Smooth muscle cell (in vitro differentiated cells): ENCODE results near the gene KRT7. TPM values are rescaled to one million over a fixed set of nuclear protein-coding genes. Genes with fewer than 3 reads are reported as not detected.

Experiments used
- DNase-seq: peaks from one replicate; lab custom pipeline; 2025; ENCODE audit not compliant: unreplicated experiment; lab: John Stamatoyannopoulos, UW
- H2AFZ ChIP-seq: fragments of 200-600 bp; sonication (generic); 2 replicates; pipeline ENCODE4 v1.6.0; 2016; ENCODE audit warnings: antibody characterized with exemption, low read depth, mild to moderate bottlenecking
- H3F3A ChIP-seq: fragments of 200-600 bp; sonication (generic); 2 replicates; pipeline ENCODE4 v1.6.0; 2017; ENCODE audit warnings: antibody characterized with exemption, low read depth
- H3K27ac ChIP-seq: fragments of 200-600 bp; sonication (generic); 2 replicates; pipeline ENCODE4 v1.5.1; 2016; ENCODE audit warnings: low read depth, mild to moderate bottlenecking
- H3K27me3 ChIP-seq: fragments of 200-600 bp; sonication (generic); 2 replicates; pipeline ENCODE4 v1.6.1; 2016; ENCODE audit warnings: low read depth, mild to moderate bottlenecking
- H3K36me3 ChIP-seq: fragments of 200-600 bp; sonication (generic); 2 replicates; pipeline ENCODE4 v1.5.1; 2016; ENCODE audit warnings: low read depth
- H3K4me1 ChIP-seq: fragments of 200-600 bp; sonication (generic); 2 replicates; pipeline ENCODE4 v1.5.1; 2016; ENCODE audit warnings: low read depth
- H3K4me2 ChIP-seq: fragments of 200-600 bp; sonication (generic); 2 replicates; pipeline ENCODE4 v1.6.0; 2016; ENCODE audit warnings: mild to moderate bottlenecking
- H3K4me3 ChIP-seq: fragments of 200-600 bp; sonication (generic); 2 replicates; pipeline ENCODE4 v1.5.1; 2016; ENCODE audit warnings: mild to moderate bottlenecking
- H3K79me2 ChIP-seq: fragments of 200-600 bp; sonication (generic); 2 replicates; pipeline ENCODE4 v1.6.0; 2016; ENCODE audit warnings: low read depth, mild to moderate bottlenecking
- H3K9ac ChIP-seq: fragments of 200-600 bp; sonication (generic); 2 replicates; pipeline ENCODE4 v1.6.0; 2016; ENCODE audit warnings: low read depth
- H3K9me3 ChIP-seq: fragments of 200-600 bp; sonication (generic); replicated peaks from 2 replicates; pipeline ENCODE4 v1.5.1; 2016; ENCODE audit warnings: low read depth
- H4K20me1 ChIP-seq: fragments of 200-600 bp; sonication (generic); 2 replicates; pipeline ENCODE4 v1.6.0; 2016; ENCODE audit warnings: low read depth
- WGBS: methylation state at CpG from one replicate; pipeline ENCODE4 v1.1.7; 2016; ENCODE audit warnings: low lambda C conversion rate; 5-methylcytosine and 5-hydroxymethylcytosine counted together
- polyA plus RNA-seq: library from polyadenylated mRNA; unstranded; fragments of >200 nt; fragmentation: Nextera tagmentation; extraction: Ambion mirVana; gene quantifications from 2 replicates; pipeline ENCODE4 v1.2.1, GENCODE V29; 2016
- total RNA-seq: library from RNA; depleted of rRNA; stranded (reverse); fragments of >200 nt; gene quantifications from 2 replicates; pipeline ENCODE4 v1.2.3, GENCODE V29; 2014
- TF ChIP-seq, protein P1 (sequence below): fragments of 200-600 bp; sonication (generic); IDR thresholded peaks from 2 replicates; pipeline ENCODE4 v1.5.1; 2017; ENCODE audit warnings: borderline replicate concordance, mild to moderate bottlenecking, antibody characterized with exemption; ENCODE audit not compliant: insufficient read depth, poor library complexity, severe bottlenecking

Gene KRT7
- total and polyA plus RNA-seq, 2 experiments from 2014 or later = 190 to 214 TPM

DNA sequence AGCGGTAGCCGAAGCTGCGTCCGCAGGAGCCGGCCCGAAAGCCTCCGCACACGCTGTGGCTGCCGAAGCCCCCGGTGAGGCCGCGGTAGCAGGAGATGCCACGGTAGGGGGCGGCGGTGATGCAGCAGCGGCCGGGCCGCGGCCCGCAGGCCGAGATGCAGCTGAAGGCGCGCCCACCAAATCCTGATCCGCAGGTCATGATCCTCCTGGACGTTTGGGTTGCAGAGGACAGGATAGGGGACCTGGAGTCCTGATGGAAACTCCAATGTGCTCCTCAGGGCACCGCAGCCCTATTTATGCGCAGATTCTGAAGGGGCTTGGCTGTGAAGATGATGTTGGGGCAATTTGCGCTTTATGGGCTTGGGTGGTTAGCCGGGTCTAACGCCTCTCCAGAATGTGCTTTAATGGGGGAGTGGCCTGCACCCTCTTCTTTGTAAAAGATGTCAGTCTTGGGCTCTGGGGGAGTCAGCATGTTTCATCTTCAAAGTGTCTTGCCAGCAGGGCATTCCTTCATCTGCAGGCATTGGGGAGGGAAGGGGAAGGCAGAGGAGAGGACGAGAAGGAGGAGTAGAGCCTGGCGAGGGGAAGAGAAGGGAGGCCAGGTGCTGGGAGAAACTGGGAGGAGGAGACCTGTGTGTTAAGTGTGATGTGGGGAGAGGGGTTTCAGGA lies 58.4 kb downstream of the KRT7 start, which contains the start of gene KRT81:
Gene KRT81, minus strand, starts transcription at position 268 of the 669 bp plus-strand sequence. Its CDS starts 69 bp downstream, at position 199.
- no peak for DNase-seq
- H3K79me2 ChIP-seq = no peaks in the 10 kb centered on the region
- no peak within 1 kb of the TSS for H3K27ac ChIP-seq
- H2AFZ ChIP-seq = no peak within 1 kb of the TSS
- no peaks in the 10 kb centered on the region for H4K20me1 ChIP-seq
- peaks cover 43% of the 10 kb centered on the region for H3K27me3 ChIP-seq
- WGBS = 81% methylated on average over 18 of the region's 32 CpGs
- TF ChIP-seq, protein P1, sequence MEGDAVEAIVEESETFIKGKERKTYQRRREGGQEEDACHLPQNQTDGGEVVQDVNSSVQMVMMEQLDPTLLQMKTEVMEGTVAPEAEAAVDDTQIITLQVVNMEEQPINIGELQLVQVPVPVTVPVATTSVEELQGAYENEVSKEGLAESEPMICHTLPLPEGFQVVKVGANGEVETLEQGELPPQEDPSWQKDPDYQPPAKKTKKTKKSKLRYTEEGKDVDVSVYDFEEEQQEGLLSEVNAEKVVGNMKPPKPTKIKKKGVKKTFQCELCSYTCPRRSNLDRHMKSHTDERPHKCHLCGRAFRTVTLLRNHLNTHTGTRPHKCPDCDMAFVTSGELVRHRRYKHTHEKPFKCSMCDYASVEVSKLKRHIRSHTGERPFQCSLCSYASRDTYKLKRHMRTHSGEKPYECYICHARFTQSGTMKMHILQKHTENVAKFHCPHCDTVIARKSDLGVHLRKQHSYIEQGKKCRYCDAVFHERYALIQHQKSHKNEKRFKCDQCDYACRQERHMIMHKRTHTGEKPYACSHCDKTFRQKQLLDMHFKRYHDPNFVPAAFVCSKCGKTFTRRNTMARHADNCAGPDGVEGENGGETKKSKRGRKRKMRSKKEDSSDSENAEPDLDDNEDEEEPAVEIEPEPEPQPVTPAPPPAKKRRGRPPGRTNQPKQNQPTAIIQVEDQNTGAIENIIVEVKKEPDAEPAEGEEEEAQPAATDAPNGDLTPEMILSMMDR = no peak
- H3K4me1 ChIP-seq = no peaks in the 10 kb centered on the region
- no peak within 1 kb of the TSS for H3K4me3 ChIP-seq
- H3K9ac ChIP-seq = no peak within 1 kb of the TSS
- H3K36me3 ChIP-seq = no peaks in the 10 kb centered on the region
- H3K9me3 ChIP-seq = no peaks in the 10 kb centered on the region
- no peaks in the 10 kb centered on the region for H3F3A ChIP-seq
- H3K4me2 ChIP-seq = no peak within 1 kb of the TSS

DNA sequence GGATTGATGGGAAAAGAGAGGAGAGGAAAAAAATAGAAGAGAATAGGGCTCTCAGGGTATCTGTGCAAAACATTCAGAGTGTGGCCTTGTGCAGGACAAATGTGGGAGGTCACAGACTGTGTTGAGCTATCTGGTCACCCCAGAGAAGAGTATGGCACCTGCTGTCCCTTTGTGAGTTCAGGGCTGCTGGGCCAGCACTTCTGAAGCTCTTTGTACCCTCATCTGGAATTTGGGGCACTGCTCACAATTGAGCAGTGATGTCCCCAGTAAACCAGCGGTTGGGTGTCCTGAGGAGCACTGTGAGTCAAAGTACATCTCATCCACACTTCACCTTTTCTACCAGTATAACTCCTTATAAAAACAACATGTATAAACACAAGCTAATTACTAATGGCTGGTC lies 60.9 kb downstream of the KRT7 start:
- no peak overlapping the region for H2AFZ ChIP-seq
- no peak overlapping the region for H3K27ac ChIP-seq
- no peaks in the 10 kb centered on the region for H3K79me2 ChIP-seq
- TF ChIP-seq, protein P1 = no peak
- no peaks in the 10 kb centered on the region for H3K36me3 ChIP-seq
- no peaks in the 10 kb centered on the region for H3K4me1 ChIP-seq
- H3F3A ChIP-seq = no peaks in the 10 kb centered on the region
- no peak overlapping the region for H3K4me3 ChIP-seq
- no peak for DNase-seq
- H3K4me2 ChIP-seq = no peak overlapping the region
- WGBS = 80% methylated on average over 1 of the region's 1 CpG
- peaks cover 64% of the 10 kb centered on the region for H3K27me3 ChIP-seq
- no peak overlapping the region for H3K9ac ChIP-seq
- H4K20me1 ChIP-seq = no peaks in the 10 kb centered on the region
- no peaks in the 10 kb centered on the region for H3K9me3 ChIP-seq

DNA sequence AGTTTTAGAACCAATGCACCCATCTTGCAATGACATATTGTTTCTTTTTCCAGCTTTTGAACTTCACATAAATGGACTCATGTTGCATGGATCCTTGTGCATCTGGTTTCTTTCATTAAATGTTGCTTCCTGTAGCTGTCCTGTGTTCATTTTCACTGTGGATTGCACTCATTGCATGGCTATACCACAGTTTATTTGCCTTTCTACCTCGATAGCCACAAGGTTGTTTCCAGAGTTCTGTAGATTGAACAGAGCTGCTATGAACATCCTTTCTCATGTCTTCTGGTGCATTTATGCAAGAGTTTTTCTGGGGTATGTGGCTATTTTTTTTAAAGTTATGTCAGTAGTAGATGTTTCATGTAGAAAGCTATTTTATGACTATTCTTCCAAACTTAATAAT lies 61.8 kb downstream of the KRT7 start:
- Histone ChIP-seq H4K20me1 (no peaks in the 10 kb centered on the region), H3K79me2 (no peaks in the 10 kb centered on the region), H3K9ac (no peak overlapping the region), H2AFZ (no peak overlapping the region), H3K4me3 (no peak overlapping the region), H3F3A (no peaks in the 10 kb centered on the region), H3K9me3 (no peaks in the 10 kb centered on the region), H3K4me2 (no peak overlapping the region), H3K36me3 (no peaks in the 10 kb centered on the region), H3K27ac (no peak overlapping the region), H3K4me1 (no peaks in the 10 kb centered on the region), H3K27me3 (peaks cover 73% of the 10 kb centered on the region)
- no peak for DNase-seq
- TF ChIP-seq, protein P1 = no peak
- WGBS = 58% methylated on average over 1 of the region's 1 CpG

DNA sequence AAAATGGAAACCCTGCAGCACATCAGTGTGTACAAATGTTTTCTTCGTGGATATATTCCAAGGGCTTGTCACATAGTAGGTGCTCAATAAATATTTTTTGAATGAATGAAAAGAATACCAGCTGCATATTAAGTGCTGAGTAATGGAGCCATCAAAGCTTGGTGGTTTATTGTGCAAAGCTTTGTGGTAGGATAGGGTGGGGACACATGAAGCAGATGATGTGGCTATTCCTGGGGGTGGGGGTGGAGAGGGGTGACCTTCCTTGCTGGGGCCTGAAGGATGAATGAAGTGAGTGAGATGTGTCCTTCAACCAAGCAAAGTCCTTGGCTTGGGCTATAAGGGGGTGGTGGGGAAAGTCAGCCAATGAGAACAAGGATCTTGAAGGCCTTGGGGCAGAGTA lies 62.6 kb downstream of the KRT7 start:
- H3K4me2 ChIP-seq = no peak overlapping the region
- DNase-seq = no peak
- no peaks in the 10 kb centered on the region for H3F3A ChIP-seq
- H2AFZ ChIP-seq = no peak overlapping the region
- H3K9ac ChIP-seq = no peak overlapping the region
- 72% methylated on average over 1 of the region's 1 CpG for WGBS
- no peak overlapping the region for H3K4me3 ChIP-seq
- H4K20me1 ChIP-seq = no peaks in the 10 kb centered on the region
- peaks cover 81% of the 10 kb centered on the region for H3K27me3 ChIP-seq
- no peak overlapping the region for H3K27ac ChIP-seq
- H3K79me2 ChIP-seq = no peaks in the 10 kb centered on the region
- no peaks in the 10 kb centered on the region for H3K36me3 ChIP-seq
- H3K9me3 ChIP-seq = no peaks in the 10 kb centered on the region
- no peaks in the 10 kb centered on the region for H3K4me1 ChIP-seq
- TF ChIP-seq, protein P1 = no peak
